Kidney glomerular epithelial cell (primary cell): Measurements from ENCODE around the gene ACOT4.
A peak's percentile ranks its signal among the peaks of the same experiment; 100 is the strongest.
"Not testable (repeated sequence)": the region's sequence is repeated elsewhere in the genome, so short reads cannot be mapped to it uniquely, and the experiment has no call there.

ENCODE experiments used
- DNase-seq: peaks from one replicate; lab custom pipeline; 2025; lab: John Stamatoyannopoulos, UW

The ACOT4 gene

GRCh38 chr14:73591690-73592449 lies at the start of gene ACOT4:
TSS of gene ACOT4 (plus strand) at chr14:73591873. CDS start at chr14:73591960, 87 bp downstream.
- peak; percentile 10 for DNase-seq

DNA sequence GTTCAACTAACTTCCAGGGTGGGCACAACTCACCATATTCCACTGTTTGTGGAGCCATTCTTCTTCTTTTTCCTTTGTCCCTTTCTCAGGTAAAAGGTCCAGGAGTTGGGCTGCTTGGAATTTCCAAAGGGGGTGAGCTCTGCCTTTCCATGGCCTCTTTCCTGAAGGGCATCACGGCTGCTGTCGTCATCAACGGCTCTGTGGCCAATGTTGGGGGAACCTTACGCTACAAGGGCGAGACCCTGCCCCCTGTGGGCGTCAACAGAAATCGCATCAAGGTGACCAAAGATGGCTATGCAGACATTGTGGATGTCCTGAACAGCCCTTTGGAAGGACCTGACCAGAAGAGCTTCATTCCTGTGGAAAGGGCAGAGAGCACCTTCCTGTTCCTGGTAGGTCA lies 48.7 kb upstream of the ACOT4 start:
- DNase-seq: not testable (repeated sequence)

DNA sequence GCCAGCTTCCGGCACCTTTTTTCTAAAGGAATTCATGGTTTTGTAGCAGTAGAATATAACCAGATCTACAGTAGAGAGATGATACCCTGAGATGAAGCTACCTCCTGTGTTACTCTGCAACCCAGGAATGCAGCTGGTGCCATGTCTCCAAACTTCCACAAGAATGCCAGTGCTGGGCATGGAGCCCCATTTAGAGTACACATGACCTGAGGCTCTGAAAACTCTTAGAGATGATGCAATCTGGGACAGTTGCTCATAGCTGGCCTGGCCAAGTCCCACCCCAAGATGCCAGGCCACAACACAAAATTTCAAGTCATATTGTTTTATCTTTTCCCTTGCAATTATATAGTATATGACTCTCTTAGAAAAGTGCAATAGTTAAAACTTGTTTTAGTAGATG lies 46.3 kb upstream of the ACOT4 start:
- not testable (repeated sequence) for DNase-seq

- DNase-seq: not testable (repeated sequence)
These were observed 42.6 kb upstream of the ACOT4 start for GRCh38 chr14:73549097-73549496.

DNA sequence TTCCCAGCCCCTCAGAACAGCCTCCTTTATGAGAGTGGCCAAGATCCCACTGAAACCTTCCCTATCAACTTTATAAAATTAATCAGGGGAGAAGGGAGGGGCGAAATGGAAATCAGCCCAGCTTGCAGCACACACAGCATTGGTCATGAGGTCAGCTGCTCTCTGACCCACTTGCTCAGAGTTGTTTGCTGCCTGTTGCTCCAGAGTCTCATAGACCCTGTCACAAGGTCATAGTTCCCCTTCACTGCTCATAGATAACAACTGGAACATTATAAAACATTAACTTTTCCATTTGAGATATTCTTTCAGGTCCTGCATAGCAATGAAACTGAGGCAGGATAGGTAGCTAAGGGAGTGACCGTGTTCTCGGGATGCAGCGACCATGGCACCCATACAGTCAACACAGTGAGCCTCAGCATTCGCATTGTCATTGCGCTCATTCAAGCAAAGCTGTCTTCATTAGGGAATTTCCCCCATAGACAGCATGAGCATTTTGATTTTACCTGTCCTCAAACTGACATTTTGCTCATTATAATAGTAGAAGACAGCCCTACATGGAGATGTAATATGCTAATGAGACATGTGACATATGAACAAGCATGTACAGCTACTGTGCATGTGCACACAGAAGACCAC lies 41.7 kb upstream of the ACOT4 start:
- not testable (repeated sequence) for DNase-seq

DNA sequence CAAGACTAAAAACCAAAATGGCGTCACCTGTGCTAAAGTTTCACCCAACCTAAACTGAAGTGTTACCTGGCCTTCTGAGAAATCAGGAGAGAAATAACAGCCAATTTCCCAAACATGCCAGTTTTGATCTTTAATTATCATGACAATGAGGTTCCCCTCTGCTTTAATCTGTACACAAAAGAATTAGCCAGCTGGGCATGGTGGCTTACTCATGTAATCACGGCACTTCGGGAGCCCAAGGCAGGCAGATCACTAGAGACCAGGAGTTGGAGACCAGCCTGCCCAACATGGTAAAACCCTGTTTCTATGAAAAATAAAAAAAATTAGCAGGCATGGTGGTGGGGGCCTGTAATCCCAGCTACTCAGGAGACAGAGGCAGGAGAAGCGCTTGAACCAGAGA lies 37.8 kb upstream of the ACOT4 start:
- DNase-seq: no peak

DNA sequence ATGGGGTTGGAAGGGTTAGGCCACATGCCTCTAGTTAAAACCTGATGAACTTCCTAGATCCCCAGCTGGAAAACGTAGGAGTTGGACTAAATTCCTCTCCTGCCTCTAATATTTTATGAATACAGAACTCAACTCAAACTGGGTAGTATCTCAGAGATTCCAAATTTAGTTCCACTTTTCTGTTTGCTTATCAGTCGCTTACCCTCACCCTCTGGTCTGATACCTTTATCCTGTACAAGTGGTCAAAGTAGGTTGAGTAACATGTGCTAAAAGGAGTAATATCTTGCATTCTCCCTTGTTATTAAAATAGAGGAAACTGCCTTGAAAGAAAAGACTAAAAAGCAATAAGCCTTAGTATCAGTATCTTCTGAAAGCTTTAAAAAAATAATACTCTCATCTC lies 34.5 kb upstream of the ACOT4 start:
- DNase-seq: not testable (repeated sequence)

DNA sequence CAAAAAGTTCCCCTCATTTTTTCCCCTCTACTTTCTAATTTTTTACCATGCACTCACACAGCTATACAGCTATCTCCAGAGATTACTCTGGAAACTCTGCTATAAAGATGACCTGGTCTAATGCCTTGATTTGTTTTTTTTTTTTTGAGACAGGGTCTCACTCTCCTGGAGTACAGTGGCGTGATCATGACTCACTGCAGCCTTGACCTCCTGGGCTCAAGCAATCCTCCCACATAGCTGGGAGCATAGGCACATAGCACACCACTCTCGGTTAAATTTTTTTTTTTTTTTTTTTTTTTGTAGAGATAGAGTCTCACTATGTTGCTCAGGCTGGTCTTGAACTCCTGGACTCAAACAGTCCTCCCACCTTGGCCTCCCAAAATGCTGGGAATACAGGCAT lies 33.4 kb upstream of the ACOT4 start:
- DNase-seq: not testable (repeated sequence)

DNA sequence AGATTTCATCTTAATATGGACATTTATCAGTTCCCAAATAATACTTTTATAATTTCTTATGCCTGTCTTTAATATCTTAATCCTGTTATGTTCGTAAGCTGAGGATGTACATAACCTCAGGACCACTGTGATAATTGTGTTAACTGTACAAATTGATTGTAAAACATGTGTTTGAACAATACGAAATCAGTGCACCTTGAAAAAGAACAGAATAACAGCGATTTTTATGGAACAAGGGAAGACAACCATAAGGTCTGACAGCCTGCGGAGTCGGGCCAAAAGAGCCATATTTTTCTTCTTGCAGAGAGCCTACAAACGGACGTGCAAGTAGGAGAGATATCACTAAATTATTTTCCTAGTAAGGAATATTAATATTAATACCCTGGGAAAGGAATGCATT lies 29.4 kb upstream of the ACOT4 start:
- not testable (repeated sequence) for DNase-seq

DNA sequence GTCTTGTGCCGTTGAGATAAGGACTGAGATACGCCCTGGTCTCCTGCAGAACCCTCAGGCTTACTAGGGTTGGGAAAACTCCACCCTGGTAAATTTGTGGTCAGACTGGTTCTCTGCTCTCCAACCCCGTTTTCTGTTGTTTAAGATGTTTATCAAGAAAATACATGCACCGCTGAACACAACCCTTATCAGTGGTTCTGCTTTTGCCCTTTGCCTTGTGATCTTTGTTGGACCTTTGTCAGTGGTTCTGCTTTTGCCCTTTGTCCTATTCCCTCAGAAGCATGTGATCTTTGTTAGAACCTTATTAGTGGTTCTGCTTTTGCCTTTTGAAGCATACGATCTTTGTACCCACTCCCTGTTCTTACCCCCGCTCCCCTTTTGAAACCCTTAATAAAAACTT lies 29.0 kb upstream of the ACOT4 start:
- not testable (repeated sequence) for DNase-seq

DNA sequence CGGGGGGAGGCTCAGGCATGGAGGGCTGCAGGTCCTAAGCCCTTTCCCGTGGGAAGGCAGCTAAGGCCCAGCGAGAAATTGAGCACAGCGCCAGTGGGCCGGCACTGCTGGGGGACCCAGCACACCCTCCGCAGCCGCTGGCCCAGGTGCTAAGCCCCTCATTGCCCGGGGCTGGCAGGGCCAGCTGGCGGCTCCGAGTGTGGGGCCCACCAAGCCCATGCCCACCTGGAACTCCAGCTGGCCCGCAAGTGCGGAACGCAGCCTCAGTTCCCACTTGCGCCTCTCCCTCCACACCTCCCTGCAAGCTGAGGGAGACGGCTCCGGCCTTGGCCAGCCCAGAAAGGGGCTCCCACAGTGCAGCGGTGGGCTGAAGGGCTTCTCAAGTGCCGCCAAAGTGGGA lies 25.2 kb upstream of the ACOT4 start:
- DNase-seq: not testable (repeated sequence)

GRCh38 chr14:73566935-73567334 lies 24.7 kb upstream of the ACOT4 start:
- DNase-seq: not testable (repeated sequence)

- no peak for DNase-seq
These were observed 24.3 kb upstream of the ACOT4 start for GRCh38 chr14:73567358-73567757.

DNA sequence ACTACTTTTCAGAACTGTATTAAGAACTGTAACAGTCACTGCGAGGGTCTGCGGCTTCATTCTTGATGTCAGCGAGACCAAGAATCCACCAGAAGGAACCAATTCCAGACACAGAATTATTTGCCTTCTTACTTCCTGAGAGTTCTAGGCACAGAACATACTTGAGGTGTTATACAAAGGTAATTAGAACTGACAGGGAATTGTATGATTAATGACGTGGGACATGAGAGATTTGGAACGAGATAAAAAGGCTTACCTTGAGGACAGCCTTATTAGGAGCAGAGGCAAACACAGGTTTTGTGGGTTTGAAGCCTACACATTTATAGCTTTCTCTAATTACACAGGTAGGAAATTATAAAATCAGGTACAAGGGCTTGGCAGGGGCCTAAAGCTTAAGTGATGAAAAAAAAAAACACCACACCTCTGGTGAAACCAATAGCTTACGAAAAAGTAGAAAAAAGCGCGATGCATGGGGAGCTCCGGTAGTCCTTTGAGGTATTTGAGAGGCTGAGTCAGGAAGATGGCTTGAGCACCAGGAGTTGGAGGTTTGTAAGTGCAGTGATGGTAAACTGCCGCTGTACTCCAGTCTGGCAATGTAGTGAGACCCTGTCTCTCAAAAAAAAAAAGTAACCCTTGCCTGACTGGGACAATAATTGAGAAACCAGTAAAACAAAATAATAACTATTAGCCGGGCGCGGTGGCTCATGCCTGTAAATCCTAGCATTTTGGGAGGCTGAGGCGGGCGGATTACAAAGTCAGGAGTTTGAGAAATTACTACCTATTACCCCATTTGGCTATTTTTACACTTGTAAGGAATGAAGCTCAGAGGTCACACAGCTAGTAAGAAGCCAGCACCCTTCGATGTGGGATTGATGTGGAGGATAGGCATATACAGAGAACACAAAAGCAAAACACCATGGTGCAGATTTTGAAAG lies 23.5 kb upstream of the ACOT4 start:
- DNase-seq: no peak

GRCh38 chr14:73568886-73569184 lies 22.8 kb upstream of the ACOT4 start:
- DNase-seq: not testable (repeated sequence)

- DNase-seq: peak; percentile 78
These were observed 22.3 kb upstream of the ACOT4 start, which contains the start of gene ACOT2 for GRCh38 chr14:73569185-73569958. TSS of gene ACOT2 (plus strand) at chr14:73569213. CDS start at chr14:73569241, 28 bp downstream.

GRCh38 chr14:73570913-73571312 lies 20.8 kb upstream of the ACOT4 start:
- DNase-seq: not testable (repeated sequence)

DNA sequence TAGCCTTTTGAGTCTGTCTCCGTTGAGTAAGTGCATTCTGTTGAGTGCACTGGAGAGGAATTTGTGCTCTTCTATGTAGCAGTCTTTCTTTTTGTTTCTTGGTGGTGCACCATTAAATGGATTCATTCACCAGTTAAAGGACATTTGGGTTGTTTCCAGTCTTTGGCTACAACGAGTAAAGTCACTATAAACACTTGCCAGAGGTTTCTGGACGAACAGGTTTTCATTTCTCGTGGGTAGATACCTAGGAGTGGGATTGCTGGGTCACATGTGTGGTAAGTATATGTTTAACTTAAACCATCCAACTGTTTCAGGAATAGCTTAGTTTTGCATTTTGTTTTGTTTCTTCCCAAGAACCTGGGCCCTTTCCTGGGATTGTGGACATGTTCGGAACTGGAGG lies 18.6 kb upstream of the ACOT4 start:
- not testable (repeated sequence) for DNase-seq

- DNase-seq: not testable (repeated sequence)
These were observed 17.9 kb upstream of the ACOT4 start for GRCh38 chr14:73573740-73574139.

DNA sequence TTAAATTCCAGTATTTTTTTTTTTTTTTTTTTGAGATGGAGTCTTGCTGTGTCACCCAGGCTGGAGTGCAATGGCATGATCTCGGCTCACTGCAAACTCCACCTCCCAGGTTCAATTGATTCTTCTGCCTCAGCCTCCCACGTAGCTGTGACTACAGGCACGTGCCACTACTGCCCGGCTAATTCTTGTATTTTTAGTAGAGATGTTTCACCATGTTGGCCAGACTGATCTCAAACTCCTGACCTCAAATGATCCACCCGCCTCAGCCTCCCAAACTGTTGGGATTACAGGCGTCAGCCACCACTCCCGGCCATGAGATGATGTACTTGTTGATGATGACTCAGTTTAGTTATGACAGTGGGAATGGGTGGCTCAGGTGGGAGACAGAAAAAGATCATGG lies 17.4 kb upstream of the ACOT4 start:
- DNase-seq: not testable (repeated sequence)

GRCh38 chr14:73576391-73576790 lies 15.3 kb upstream of the ACOT4 start:
- DNase-seq: no peak

DNA sequence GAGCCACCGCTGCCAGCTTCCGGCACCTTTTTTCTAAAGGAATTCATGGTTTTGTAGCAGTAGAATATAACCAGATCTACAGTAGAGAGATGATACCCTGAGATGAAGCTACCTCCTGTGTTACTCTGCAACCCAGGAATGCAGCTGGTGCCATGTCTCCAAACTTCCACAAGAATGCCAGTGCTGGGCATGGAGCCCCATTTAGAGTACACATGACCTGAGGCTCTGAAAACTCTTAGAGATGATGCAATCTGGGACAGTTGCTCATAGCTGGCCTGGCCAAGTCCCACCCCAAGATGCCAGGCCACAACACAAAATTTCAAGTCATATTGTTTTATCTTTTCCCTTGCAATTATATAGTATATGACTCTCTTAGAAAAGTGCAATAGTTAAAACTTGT lies 14.5 kb upstream of the ACOT4 start:
- DNase-seq: not testable (repeated sequence)
